ENCODE data around the gene SPPL3. TPM values are rescaled to one million over a fixed set of nuclear protein-coding genes. Genes with fewer than 3 reads are reported as not detected.

Gene SPPL3
- total RNA-seq, 4 donors from 2014 or later, result 5.4 to 82.7 (median 23.2) TPM

- intact Hi-C loops (cut with DNase I; ENCODE audit: low total_unique reads), result no loop called here
- DNase-seq, result no peak
- TF ChIP-seq, protein P1, sequence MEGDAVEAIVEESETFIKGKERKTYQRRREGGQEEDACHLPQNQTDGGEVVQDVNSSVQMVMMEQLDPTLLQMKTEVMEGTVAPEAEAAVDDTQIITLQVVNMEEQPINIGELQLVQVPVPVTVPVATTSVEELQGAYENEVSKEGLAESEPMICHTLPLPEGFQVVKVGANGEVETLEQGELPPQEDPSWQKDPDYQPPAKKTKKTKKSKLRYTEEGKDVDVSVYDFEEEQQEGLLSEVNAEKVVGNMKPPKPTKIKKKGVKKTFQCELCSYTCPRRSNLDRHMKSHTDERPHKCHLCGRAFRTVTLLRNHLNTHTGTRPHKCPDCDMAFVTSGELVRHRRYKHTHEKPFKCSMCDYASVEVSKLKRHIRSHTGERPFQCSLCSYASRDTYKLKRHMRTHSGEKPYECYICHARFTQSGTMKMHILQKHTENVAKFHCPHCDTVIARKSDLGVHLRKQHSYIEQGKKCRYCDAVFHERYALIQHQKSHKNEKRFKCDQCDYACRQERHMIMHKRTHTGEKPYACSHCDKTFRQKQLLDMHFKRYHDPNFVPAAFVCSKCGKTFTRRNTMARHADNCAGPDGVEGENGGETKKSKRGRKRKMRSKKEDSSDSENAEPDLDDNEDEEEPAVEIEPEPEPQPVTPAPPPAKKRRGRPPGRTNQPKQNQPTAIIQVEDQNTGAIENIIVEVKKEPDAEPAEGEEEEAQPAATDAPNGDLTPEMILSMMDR (IDR thresholded peaks at IDR 0.05), result no peak
- no peak for TF ChIP-seq POLR2A (IDR thresholded peaks at IDR 0.05)
- Histone ChIP-seq H3K4me1 (peaks cover 0 to 4% of the 10 kb centered on the region in 2 donors), H3K36me3 (no peaks in the 10 kb centered on the region), H3K9me3 (no peaks in the 10 kb centered on the region), H3K27me3 (no peaks in the 10 kb centered on the region), H3K4me3 (no peak overlapping the region), H3K27ac (no peak overlapping the region)
Measured at GRCh38 chr12:120895532-120895931, 8.6 kb downstream of the SPPL3 start.

GRCh38 chr12:120892265-120892664 lies 11.9 kb downstream of the SPPL3 start:
- H3K27ac ChIP-seq, result no peak overlapping the region

GRCh38 chr12:120890963-120891362 lies 13.2 kb downstream of the SPPL3 start:
- DNase-seq, result no peak
- H3K4me1 ChIP-seq, result peaks cover 0 to 4% of the 10 kb centered on the region in 2 donors
- no peak overlapping the region for H3K4me3 ChIP-seq
- no peaks in the 10 kb centered on the region for H3K9me3 ChIP-seq
- H3K27ac ChIP-seq, result peak overlapping the region in 1 of 2 donors; percentile 7
- intact Hi-C loops (cut with DNase I; ENCODE audit: low total_unique reads), result no loop called here
- no peaks in the 10 kb centered on the region for H3K27me3 ChIP-seq
- H3K36me3 ChIP-seq, result no peaks in the 10 kb centered on the region
- TF ChIP-seq POLR2A (IDR thresholded peaks at IDR 0.05), result no peak
- TF ChIP-seq, protein P1 (IDR thresholded peaks at IDR 0.05), result no peak

More at GRCh38 chr12:120892265-120892664, 11.9 kb downstream of the SPPL3 start:
- H3K36me3 ChIP-seq, result no peaks in the 10 kb centered on the region
- H3K27me3 ChIP-seq, result no peaks in the 10 kb centered on the region
- no peaks in the 10 kb centered on the region for H3K9me3 ChIP-seq
- DNase-seq, result no peak
- H3K4me3 ChIP-seq, result no peak overlapping the region
- peaks cover 0 to 4% of the 10 kb centered on the region in 2 donors for H3K4me1 ChIP-seq
- no peak for TF ChIP-seq POLR2A (IDR thresholded peaks at IDR 0.05)
- TF ChIP-seq, protein P1 (IDR thresholded peaks at IDR 0.05), result no peak
- intact Hi-C loops (cut with DNase I; ENCODE audit: low total_unique reads), result no loop called here

GRCh38 chr12:120887253-120888043 lies 16.7 kb downstream of the SPPL3 start:
- no peak for TF ChIP-seq POLR2A (IDR thresholded peaks at IDR 0.05)
- TF ChIP-seq, protein P1 (IDR thresholded peaks at IDR 0.05), result no peak
- H3K27ac ChIP-seq, result no peak overlapping the region
- no peaks in the 10 kb centered on the region for H3K36me3 ChIP-seq
- H3K4me3 ChIP-seq, result no peak overlapping the region
- peaks cover 0 to 4% of the 10 kb centered on the region in 2 donors for H3K4me1 ChIP-seq
- no peak for DNase-seq
- intact Hi-C loops (cut with DNase I; ENCODE audit: low total_unique reads), result no loop called here
- no peaks in the 10 kb centered on the region for H3K27me3 ChIP-seq
- H3K9me3 ChIP-seq, result no peaks in the 10 kb centered on the region

GRCh38 chr12:120886199-120887018 lies 17.7 kb downstream of the SPPL3 start:
- H3K4me1 ChIP-seq, result peaks cover 0 to 3% of the 10 kb centered on the region in 2 donors
- no peaks in the 10 kb centered on the region for H3K27me3 ChIP-seq
- H3K9me3 ChIP-seq, result no peaks in the 10 kb centered on the region
- no peaks in the 10 kb centered on the region for H3K36me3 ChIP-seq
- TF ChIP-seq, protein P1 (IDR thresholded peaks at IDR 0.05), result no peak
- intact Hi-C loops (cut with DNase I; ENCODE audit: low total_unique reads), result no loop called here
- DNase-seq, result no peak
- no peak overlapping the region for H3K27ac ChIP-seq
- no peak overlapping the region for H3K4me3 ChIP-seq
